Frontal cortex (tissue), 4 donors: ENCODE measurements around the gene SLC6A16. TPM values are rescaled to one million over a fixed set of nuclear protein-coding genes. Genes with fewer than 3 reads are reported as not detected.
"Not testable (repeated sequence)": the region's sequence is repeated elsewhere in the genome, so short reads cannot be mapped to it uniquely, and the experiment has no call there.

ENCODE experiments used
- DNase-seq, 2 donors: peaks; one replicate each; pipeline ENCODE4 v3.0.0; 2012; ENCODE audit warnings: low spot score in 2 of 2
- FAIRE-seq: peaks from 2 replicates; lab custom pipeline; 2012; peaks lifted over from hg19 to GRCh38; lab: Jason Lieb, UNC
- total RNA-seq: library from RNA; depleted of rRNA; stranded (reverse); fragments of >200 nt; gene quantifications from one replicate; pipeline ENCODE4 v1.2.3, GENCODE V29; 2014
- donor health status: control.
- donor health status: control.
- donor health status: control.

Gene SLC6A16
- total RNA-seq, 1 donor from 2014 or later = not detected

GRCh38 chr19:49333418-49333805 is 8.4 kb upstream of the SLC6A16 start:
- DNase-seq = no peak
- no peak for FAIRE-seq

GRCh38 chr19:49332691-49333417 is 7.9 kb upstream of the SLC6A16 start:
- FAIRE-seq, DNase-seq: not testable (repeated sequence)

- DNase-seq = peak; percentile 35 to 44
- FAIRE-seq = no peak
Observed at GRCh38 chr19:49331616-49332055, 6.6 kb upstream of the SLC6A16 start.

GRCh38 chr19:49331187-49331586 is 6.2 kb upstream of the SLC6A16 start:
- DNase-seq, FAIRE-seq: not testable (repeated sequence)

- no peak for FAIRE-seq
Observed at GRCh38 chr19:49328741-49329140, 3.8 kb upstream of the SLC6A16 start.

GRCh38 chr19:49327878-49328544 is 3.0 kb upstream of the SLC6A16 start:
- FAIRE-seq = no peak

More at GRCh38 chr19:49328741-49329140, 3.8 kb upstream of the SLC6A16 start:
- DNase-seq = no peak

GRCh38 chr19:49326165-49326704 is 1.2 kb upstream of the SLC6A16 start:
- DNase-seq (no peak), FAIRE-seq (no peak)

More at GRCh38 chr19:49327878-49328544, 3.0 kb upstream of the SLC6A16 start:
- DNase-seq = no peak

GRCh38 chr19:49325756-49326155 is 765 bp upstream of the SLC6A16 start:
- FAIRE-seq = not testable (repeated sequence)

GRCh38 chr19:49318296-49318695 is 6.7 kb downstream of the SLC6A16 start:
- FAIRE-seq (no peak), DNase-seq (no peak)

More at GRCh38 chr19:49325756-49326155, 765 bp upstream of the SLC6A16 start:
- DNase-seq = not testable (repeated sequence)

- DNase-seq (no peak), FAIRE-seq (no peak)
Observed at GRCh38 chr19:49316284-49316683, 8.7 kb downstream of the SLC6A16 start.

GRCh38 chr19:49315111-49315510 is 9.9 kb downstream of the SLC6A16 start:
- FAIRE-seq (no peak), DNase-seq (no peak)

GRCh38 chr19:49309087-49309486 is 15.9 kb downstream of the SLC6A16 start:
- DNase-seq (no peak), FAIRE-seq (no peak)

- not testable (repeated sequence) for FAIRE-seq, DNase-seq
Observed at GRCh38 chr19:49306734-49307133, 18.3 kb downstream of the SLC6A16 start.

- FAIRE-seq = no peak
- DNase-seq = no peak
Observed at GRCh38 chr19:49301866-49302252, 23.1 kb downstream of the SLC6A16 start.

- FAIRE-seq (no peak), DNase-seq (peak; percentile 7 to 60)
Observed at GRCh38 chr19:49301165-49301865, 23.7 kb downstream of the SLC6A16 start.

- not testable (repeated sequence) for DNase-seq, FAIRE-seq
Observed at GRCh38 chr19:49298653-49299052, 26.3 kb downstream of the SLC6A16 start.

- FAIRE-seq (no peak), DNase-seq (no peak)
Observed at GRCh38 chr19:49297403-49297802, 27.6 kb downstream of the SLC6A16 start.

- DNase-seq = no peak
- no peak for FAIRE-seq
Observed at GRCh38 chr19:49295208-49295880, 29.6 kb downstream of the SLC6A16 start.

GRCh38 chr19:49294401-49294800 is 30.6 kb downstream of the SLC6A16 start:
- DNase-seq (no peak), FAIRE-seq (no peak)

- FAIRE-seq (no peak), DNase-seq (no peak)
Observed at GRCh38 chr19:49290517-49290916, 34.5 kb downstream of the SLC6A16 start.
